HG03558 (cell line): ENCODE data around the gene TANGO2.

Source experiments
- ATAC-seq: cut with Tn5 transposase; IDR thresholded peaks from one replicate; pipeline ENCODE4 v1.9.1; 2021; ENCODE audit warnings: moderate number of reproducible peaks; ENCODE audit not compliant: unreplicated experiment; ENCODE audit errors: extremely low read depth

The TANGO2 gene

GRCh38 chr22:20113551-20114310 lies 92.8 kb downstream of the TANGO2 start:
- ATAC-seq = no peak

- no peak for ATAC-seq
Measured at GRCh38 chr22:20114506-20115475, 93.9 kb downstream of the TANGO2 start.

GRCh38 chr22:20115691-20116375 lies 94.9 kb downstream of the TANGO2 start, which contains the start of gene RANBP1:
Gene RANBP1 (plus strand): TSS chr22:20116104. CDS start chr22:20116185, 81 bp downstream.
- ATAC-seq = no peak

- ATAC-seq = no peak
Measured at GRCh38 chr22:20116376-20116950, 95.6 kb downstream of the TANGO2 start.
